Gastrocnemius medialis (tissue), 4 donors: ENCODE data around the gene RNU6-1. TPM values are rescaled to one million over a fixed set of nuclear protein-coding genes. Genes with fewer than 3 reads are reported as not detected.

Experiments used
- ATAC-seq, 2 donors: fragments of 150-250 bp; one replicate each; pipeline ENCODE4 v1.9.1; 2016
- DNase-seq, 2 donors: peaks; one replicate each; pipeline ENCODE4 v3.0.0-alpha.2; 2019
- H3K27ac ChIP-seq, 4 donors: fragments of 200-600 bp; sonication (generic); 1 replicate in 1 of 4; 2 replicates in 3 of 4; pipeline ENCODE4 v1.5.1; 2016 to 2018; ENCODE audit warnings: mild to moderate bottlenecking in 2 of 4, moderate library complexity in 1 of 4
- H3K27me3 ChIP-seq, 3 donors: fragments of 200-600 bp; sonication (generic) in 2 of 3; 1 replicate in 1 of 3; 2 replicates in 2 of 3; pipeline versions ENCODE4 v1.5.1 to v1.6.0; 2016 to 2019; ENCODE audit warnings: mild to moderate bottlenecking in 1 of 3, moderate library complexity in 1 of 3
- H3K36me3 ChIP-seq, 2 donors: fragments of 200-600 bp; sonication (generic) in 1 of 2; one replicate each; pipeline ENCODE4 v1.5.1; 2017 to 2018
- H3K4me1 ChIP-seq, 2 donors: fragments of 200-600 bp; sonication (generic) in 1 of 2; one replicate each; pipeline ENCODE4 v1.5.1; 2016 to 2017; ENCODE audit warnings: mild to moderate bottlenecking in 2 of 2
- H3K4me3 ChIP-seq, 4 donors: fragments of 200-600 bp; sonication (generic) in 3 of 4; 1 replicate in 1 of 4; 2 replicates in 3 of 4; pipeline ENCODE4 v1.5.1; 2016 to 2019; ENCODE audit warnings: mild to moderate bottlenecking in 2 of 4
- H3K9me3 ChIP-seq, 3 donors: fragments of 200-600 bp; sonication (generic) in 2 of 3; 1 replicate in 1 of 3; 2 replicates in 2 of 3; pipeline ENCODE4 v1.5.1; 2016 to 2019
- CTCF ChIP-seq, 5 experiments: fragments of 450-650 bp in 3 of 5; fragments of 200-600 bp in 2 of 5; sonication (generic) in 2 of 5; IDR thresholded peaks in 4 of 5; conservative IDR thresholded peaks in 1 of 5; 1 replicate in 4 of 5; 2 replicates in 1 of 5; pipeline ENCODE4 v1.5.1; 2016 to 2019; ENCODE audit warnings: antibody characterized with exemption in 5 of 5, mild to moderate bottlenecking in 3 of 5, moderate library complexity in 3 of 5
- POLR2A ChIP-seq, 2 donors: fragments of 450-650 bp; IDR thresholded peaks; one replicate each; pipeline ENCODE4 v1.6.1; 2017; ENCODE audit warnings: antibody characterized with exemption in 2 of 2, mild to moderate bottlenecking in 2 of 2, moderate library complexity in 2 of 2
- in situ Hi-C, 4 donors: fragments of 200-750 bp; cut with MboI; loops; one replicate each; pipeline versions ENCODE4 v1.15.0 to v1.8.0; 2017; ENCODE audit warnings: low sequenced_read_pairs in 4 of 4
- intact Hi-C: fragments of 100-400 bp; cut with DNase I; formaldehyde crosslinking; loops from one replicate; pipeline ENCODE4 v1.15.1; 2023; ENCODE audit warnings: low total_unique reads
- total RNA-seq, 4 donors: library from RNA; depleted of rRNA; stranded (reverse); fragments of >200 nt; gene quantifications; one replicate each; pipeline versions ENCODE4 v1.1.0 to v1.2.3, GENCODE V29; 2016

RNU6-1 gene
- total RNA-seq, 4 donors from 2014 or later, result not detected

DNA sequence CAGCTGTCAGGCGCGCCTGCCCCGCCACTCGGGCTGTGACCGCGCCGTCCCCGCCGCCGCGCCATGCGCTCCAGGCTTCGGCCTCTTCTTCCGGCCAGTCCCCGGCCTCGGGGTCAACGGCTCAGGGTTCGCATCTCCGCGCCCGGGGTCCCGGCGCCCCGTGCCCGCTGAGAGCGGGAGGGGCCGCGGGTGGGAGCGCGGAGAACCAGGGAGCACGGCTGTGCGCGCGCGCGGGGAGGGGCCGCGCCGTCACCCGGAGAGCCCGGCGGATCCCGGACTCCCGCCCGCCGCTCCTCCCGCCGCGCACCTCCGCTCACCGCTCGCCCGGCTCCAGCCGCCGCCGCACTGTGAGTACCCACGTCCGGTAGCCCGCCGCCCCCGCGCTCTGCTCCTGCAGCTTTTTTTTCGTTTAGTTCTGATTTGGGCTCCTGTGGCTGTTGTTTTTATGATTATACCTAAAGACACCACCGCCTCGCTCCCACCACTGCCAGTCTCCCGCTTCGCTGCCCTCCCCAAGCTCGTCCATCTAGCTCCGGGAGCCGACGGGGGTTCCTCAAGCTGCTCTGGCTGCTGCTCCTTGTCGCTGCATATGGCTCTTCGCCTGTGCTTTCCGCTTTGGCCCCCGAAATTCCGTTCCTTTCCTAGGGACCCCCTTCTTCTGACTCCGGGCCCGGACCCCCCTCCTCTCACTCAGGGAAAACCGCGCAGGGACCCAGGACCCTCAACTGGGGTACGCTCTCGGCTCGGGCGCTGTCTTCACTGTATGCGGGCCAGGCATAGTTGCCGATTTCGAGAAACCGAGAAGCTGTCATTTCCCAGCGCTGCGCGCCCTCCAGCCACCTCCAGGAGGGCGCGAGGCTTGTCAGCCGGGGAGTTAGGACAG lies 16.3 kb downstream of the RNU6-1 start:
- Histone ChIP-seq H3K36me3 (no peaks in the 10 kb centered on the region), H3K27ac (no peak overlapping the region), H3K27me3 (peaks cover 91 to 93% (median 93%) of the 10 kb centered on the region in 3 donors), H3K4me3 (peak overlapping the region in 2 of 4 donors; percentile 7 to 13), H3K9me3 (no peaks in the 10 kb centered on the region), H3K4me1 (peaks cover 6 to 11% of the 10 kb centered on the region in 2 donors)
- in situ Hi-C loops, result no loop called here
- intact Hi-C loops, result no loop called here
- ATAC-seq (no peak), DNase-seq (no peak)
- TF ChIP-seq POLR2A (IDR thresholded peaks at IDR 0.05), result no peak
- TF ChIP-seq CTCF (IDR thresholded peaks at IDR 0.05 in 4 of 5, conservative IDR thresholded peaks at IDR 0.05 in 1 of 5), result no peak

DNA sequence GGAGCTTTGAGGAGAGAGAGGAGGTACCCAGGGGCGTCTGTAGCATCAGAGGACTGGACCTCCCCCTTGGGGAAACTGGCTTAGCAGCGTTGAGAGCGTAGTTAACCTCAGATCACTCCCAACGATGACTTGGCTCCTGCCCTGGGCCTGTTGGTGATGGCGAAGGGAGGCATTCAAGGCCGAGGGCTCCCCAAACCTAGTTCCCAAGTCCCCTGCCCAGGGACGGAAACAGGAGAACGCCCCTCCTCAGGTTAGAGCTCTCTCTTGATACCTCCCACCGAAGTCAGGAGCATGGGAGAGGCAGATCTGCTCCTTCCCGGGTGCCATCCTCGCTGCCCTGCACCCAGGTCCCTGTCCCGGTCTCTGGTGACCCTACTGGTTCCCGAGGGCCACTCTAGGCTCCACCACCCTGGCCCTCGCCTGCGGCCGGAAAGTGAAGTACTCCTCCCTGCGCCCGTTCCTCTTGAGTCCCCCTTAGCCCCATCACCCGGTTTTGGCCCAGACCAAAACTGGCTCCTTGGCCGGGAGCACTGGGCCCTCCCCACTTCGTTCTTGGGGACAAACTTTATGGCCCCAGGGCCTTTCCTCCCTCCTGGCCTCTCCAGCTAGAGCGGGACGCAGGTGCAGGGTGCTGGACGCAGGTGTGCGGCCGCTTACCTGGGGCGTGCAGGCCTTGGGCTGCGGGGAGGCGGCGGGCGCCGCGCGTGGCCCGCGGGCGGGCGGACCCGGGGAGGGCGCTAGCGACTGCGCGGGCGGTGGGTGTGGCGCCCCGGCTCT lies 17.1 kb downstream of the RNU6-1 start:
- Histone ChIP-seq H3K4me3 (peak overlapping the region in 1 of 4 donors; percentile 13), H3K9me3 (no peaks in the 10 kb centered on the region), H3K4me1 (peaks cover 6 to 11% of the 10 kb centered on the region in 2 donors), H3K27ac (no peak overlapping the region), H3K36me3 (no peaks in the 10 kb centered on the region), H3K27me3 (peaks cover 91 to 93% (median 92%) of the 10 kb centered on the region in 3 donors)
- in situ Hi-C loops, result no loop called here
- ATAC-seq (no peak), DNase-seq (no peak)
- intact Hi-C loops, result no loop called here
- TF ChIP-seq POLR2A (IDR thresholded peaks at IDR 0.05), result no peak
- no peak for TF ChIP-seq CTCF (IDR thresholded peaks at IDR 0.05 in 4 of 5, conservative IDR thresholded peaks at IDR 0.05 in 1 of 5)

DNA sequence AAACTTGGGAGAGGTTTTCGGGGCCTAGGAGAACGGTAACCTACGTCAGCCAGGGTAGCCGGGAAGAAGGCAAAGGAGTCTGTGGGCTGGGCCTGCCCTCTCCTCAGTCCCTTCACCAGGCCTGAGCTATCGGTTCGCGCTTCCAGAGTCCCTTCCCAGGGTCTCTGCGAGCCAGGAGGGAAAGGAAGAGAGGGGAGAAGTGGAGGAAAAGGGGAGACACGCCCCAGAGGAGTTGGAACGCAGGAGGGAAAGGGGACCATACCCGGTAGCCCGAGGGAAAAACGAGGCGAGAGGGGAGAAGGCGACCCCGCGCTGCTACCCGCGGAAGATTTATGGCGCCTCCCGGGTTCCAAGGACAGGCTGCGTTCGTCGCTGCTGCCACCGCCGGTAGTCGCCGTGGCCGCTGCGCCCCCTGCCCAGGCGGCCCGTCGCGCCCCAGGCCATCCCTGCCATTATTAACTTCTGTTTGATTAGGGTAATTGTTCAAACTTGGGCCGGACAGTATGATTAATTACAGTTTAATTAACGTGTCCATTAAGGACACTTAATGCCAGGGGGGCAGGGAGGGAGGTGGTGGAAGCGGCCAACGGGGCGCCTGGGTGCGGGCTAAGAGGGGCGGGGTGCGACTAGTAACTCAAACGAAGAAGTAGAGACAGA lies 17.9 kb downstream of the RNU6-1 start:
- no peak for ATAC-seq
- Histone ChIP-seq H3K4me3 (no peak overlapping the region), H3K9me3 (no peaks in the 10 kb centered on the region), H3K36me3 (no peaks in the 10 kb centered on the region), H3K27ac (no peak overlapping the region), H3K4me1 (peaks cover 6 to 11% of the 10 kb centered on the region in 2 donors), H3K27me3 (peaks cover 84 to 93% (median 84%) of the 10 kb centered on the region in 3 donors)
- in situ Hi-C loops (no loop called here), intact Hi-C loops (no loop called here)
- no peak for DNase-seq
- TF ChIP-seq CTCF (IDR thresholded peaks at IDR 0.05 in 4 of 5, conservative IDR thresholded peaks at IDR 0.05 in 1 of 5), result no peak
- TF ChIP-seq POLR2A (IDR thresholded peaks at IDR 0.05), result no peak

DNA sequence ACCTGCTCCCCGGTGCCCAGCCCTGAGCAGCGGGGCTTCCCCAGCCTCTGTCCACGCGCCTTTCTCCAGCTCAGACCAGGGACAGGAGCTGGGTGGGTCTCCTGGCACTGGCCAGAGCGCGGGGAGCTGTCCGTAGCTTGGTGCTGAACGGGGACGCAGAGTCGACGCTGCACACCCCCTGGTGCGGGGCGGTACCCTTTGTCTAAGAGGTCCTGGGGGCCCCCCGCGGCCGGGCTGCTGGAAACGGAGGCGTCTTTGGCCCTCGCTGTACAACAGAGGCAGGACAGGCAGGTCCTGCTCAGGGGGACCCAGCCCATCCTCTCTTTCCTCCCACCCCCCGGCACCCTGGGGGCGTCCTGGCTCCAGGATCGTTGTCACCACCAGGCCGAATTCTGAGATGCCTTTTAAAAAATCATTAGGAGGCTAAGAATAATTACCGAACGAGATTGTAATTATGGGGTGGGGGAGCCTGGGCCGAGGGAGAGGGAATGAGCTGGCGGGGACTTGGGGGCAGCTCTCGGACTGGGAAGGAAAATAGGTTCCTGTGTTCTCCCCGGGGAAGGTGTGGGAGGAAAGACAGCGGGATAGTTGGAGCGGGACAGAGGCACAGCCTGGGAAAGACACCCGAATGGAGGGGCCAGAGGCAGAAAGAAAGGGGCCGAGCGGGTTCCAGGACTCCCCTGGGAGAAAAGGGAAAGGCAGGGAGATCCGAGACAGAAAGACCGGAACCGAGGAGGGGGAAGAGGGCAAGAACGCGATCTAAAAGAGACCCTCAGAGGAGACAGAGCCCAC lies 18.7 kb downstream of the RNU6-1 start:
- H3K27ac ChIP-seq, result no peak overlapping the region
- H3K9me3 ChIP-seq, result no peaks in the 10 kb centered on the region
- H3K4me1 ChIP-seq, result peaks cover 6 to 11% of the 10 kb centered on the region in 2 donors
- H3K4me3 ChIP-seq, result no peak overlapping the region
- DNase-seq, result no peak
- TF ChIP-seq CTCF (IDR thresholded peaks at IDR 0.05 in 4 of 5, conservative IDR thresholded peaks at IDR 0.05 in 1 of 5) (no peak), POLR2A (IDR thresholded peaks at IDR 0.05) (no peak)
- in situ Hi-C loops (no loop called here), intact Hi-C loops (no loop called here)
- peaks cover 76 to 90% (median 79%) of the 10 kb centered on the region in 3 donors for H3K27me3 ChIP-seq
- H3K36me3 ChIP-seq, result no peaks in the 10 kb centered on the region
- no peak for ATAC-seq
